ENCODE measurements around the gene DEPDC5. TPM values are rescaled to one million over a fixed set of nuclear protein-coding genes. Genes with fewer than 3 reads are reported as not detected.

The DEPDC5 gene
- total RNA-seq, 1 donor from 2014 or later, result 28.7 TPM

DNA sequence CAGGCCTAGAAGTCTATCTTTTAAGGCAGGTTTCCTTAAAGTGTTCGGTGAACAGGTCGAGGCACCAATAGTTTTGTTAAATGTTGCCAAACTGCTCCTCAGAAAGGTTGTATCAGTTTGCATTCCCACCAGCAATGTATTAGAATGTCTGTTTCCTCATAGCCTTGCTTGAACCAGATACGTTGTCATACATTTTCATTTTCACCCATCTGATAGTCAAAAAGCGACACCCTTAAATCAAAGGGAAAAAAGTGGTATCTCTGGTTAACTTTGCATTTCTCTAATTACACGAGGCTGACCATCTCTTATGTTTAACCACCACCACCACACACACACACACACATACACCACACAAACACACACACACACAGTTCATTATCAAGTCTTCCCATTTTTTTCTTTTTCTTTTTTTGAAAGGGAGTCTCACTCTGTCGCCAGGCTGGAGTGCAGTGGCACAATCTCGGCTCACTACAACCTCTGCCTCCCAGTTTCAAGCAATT, 20.2 kb upstream of the DEPDC5 start:
- H3K27ac ChIP-seq, result no peak overlapping the region
- no peaks in the 10 kb centered on the region for H3K27me3 ChIP-seq
- H3K4me3 ChIP-seq, result no peak overlapping the region
- TF ChIP-seq, protein P1, sequence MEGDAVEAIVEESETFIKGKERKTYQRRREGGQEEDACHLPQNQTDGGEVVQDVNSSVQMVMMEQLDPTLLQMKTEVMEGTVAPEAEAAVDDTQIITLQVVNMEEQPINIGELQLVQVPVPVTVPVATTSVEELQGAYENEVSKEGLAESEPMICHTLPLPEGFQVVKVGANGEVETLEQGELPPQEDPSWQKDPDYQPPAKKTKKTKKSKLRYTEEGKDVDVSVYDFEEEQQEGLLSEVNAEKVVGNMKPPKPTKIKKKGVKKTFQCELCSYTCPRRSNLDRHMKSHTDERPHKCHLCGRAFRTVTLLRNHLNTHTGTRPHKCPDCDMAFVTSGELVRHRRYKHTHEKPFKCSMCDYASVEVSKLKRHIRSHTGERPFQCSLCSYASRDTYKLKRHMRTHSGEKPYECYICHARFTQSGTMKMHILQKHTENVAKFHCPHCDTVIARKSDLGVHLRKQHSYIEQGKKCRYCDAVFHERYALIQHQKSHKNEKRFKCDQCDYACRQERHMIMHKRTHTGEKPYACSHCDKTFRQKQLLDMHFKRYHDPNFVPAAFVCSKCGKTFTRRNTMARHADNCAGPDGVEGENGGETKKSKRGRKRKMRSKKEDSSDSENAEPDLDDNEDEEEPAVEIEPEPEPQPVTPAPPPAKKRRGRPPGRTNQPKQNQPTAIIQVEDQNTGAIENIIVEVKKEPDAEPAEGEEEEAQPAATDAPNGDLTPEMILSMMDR (IDR thresholded peaks at IDR 0.05), result no peak
- TF ChIP-seq POLR2AphosphoS5 (IDR thresholded peaks at IDR 0.05; ENCODE audit: insufficient read depth in 1 of 2, low read depth in 1 of 2) (no peak), POLR2A (IDR thresholded peaks at IDR 0.05) (no peak)
- no peaks in the 10 kb centered on the region for H3K4me1 ChIP-seq
- intact Hi-C loops (cut with DNase I), result no loop called here
- no peak for DNase-seq (ENCODE audit: extremely low spot score in 2 of 2)
- H3K9me3 ChIP-seq, result no peaks in the 10 kb centered on the region
- H3K36me3 ChIP-seq, result peaks cover 0 to 5% of the 10 kb centered on the region in 2 donors

DNA sequence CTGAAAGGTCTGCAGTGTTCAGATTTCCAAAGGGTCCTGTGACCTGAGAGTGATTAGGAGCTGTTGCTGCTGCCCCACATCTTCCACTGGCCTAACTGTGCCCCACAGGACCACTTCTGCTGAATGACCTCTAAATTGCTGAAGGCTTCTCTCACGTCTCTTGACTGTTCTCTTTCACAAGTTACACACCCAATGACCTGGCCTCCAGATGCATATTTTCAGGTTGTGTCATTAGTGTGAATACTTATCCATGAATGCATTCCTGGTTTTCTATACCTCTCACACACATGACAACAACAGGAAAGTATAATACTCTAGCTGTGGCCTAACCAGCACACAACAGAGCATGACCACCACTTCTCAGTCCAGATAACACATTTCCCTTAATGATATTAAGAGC, 19.3 kb upstream of the DEPDC5 start:
- no peak overlapping the region for H3K4me3 ChIP-seq
- no peak overlapping the region for H3K27ac ChIP-seq
- intact Hi-C loops (cut with DNase I), result no loop called here
- no peak for TF ChIP-seq POLR2A (IDR thresholded peaks at IDR 0.05)
- TF ChIP-seq, protein P1 (IDR thresholded peaks at IDR 0.05), result no peak
- no peak for TF ChIP-seq POLR2AphosphoS5 (IDR thresholded peaks at IDR 0.05; ENCODE audit: insufficient read depth in 1 of 2, low read depth in 1 of 2)
- DNase-seq (ENCODE audit: extremely low spot score in 2 of 2), result no peak
- peaks cover 8% of the 10 kb centered on the region for H3K4me1 ChIP-seq
- peaks cover 0 to 5% of the 10 kb centered on the region in 2 donors for H3K36me3 ChIP-seq
- no peaks in the 10 kb centered on the region for H3K27me3 ChIP-seq
- no peaks in the 10 kb centered on the region for H3K9me3 ChIP-seq

DNA sequence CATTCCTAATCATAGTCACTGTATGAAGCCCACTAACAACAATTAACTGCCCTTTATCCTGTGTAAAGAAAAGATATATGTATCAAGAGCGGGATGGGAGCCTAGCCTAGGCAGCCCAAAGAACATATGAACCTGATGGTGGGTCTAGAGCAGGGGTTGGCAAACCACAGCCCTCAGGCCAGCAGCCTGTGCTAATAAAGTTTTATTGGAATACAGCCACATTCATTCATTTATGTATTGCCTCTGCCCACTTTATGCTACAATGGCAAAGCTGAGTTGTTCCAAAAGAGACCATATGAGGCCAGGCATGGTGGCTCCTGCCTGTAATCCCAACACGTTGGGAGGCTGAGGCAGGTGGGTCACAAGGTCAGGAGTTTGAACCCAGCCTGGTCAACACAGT, 17.4 kb upstream of the DEPDC5 start:
- H3K36me3 ChIP-seq, result peaks cover 0 to 5% of the 10 kb centered on the region in 2 donors
- no peak overlapping the region for H3K4me3 ChIP-seq
- intact Hi-C loops (cut with DNase I), result no loop called here
- TF ChIP-seq POLR2AphosphoS5 (IDR thresholded peaks at IDR 0.05; ENCODE audit: insufficient read depth in 1 of 2, low read depth in 1 of 2) (no peak), POLR2A (IDR thresholded peaks at IDR 0.05) (no peak)
- TF ChIP-seq, protein P1 (IDR thresholded peaks at IDR 0.05), result no peak
- no peaks in the 10 kb centered on the region for H3K9me3 ChIP-seq
- H3K27me3 ChIP-seq, result no peaks in the 10 kb centered on the region
- H3K27ac ChIP-seq, result no peak overlapping the region
- no peak for DNase-seq (ENCODE audit: extremely low spot score in 2 of 2)
- peaks cover 8% of the 10 kb centered on the region for H3K4me1 ChIP-seq

DNA sequence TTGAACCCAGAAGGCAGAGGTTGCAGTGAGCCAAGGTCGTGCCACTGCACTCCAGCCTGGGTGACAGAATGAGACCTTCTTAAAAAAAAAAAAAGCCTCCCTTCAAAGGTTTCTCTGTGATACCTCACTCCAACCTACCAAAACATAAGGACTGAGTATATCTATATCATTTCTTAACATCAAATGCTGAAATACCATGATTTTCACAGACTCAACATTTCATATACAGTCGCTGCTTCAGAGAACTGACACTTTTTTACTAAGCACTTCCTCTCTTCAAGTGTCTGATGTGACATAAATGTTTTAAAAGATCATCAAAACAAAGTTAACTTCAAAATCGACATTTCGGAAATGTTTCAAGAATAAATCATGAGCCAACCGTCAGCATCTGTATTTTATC, 15.9 kb upstream of the DEPDC5 start:
- DNase-seq (ENCODE audit: extremely low spot score in 2 of 2), result no peak
- Histone ChIP-seq H3K4me3 (no peak overlapping the region), H3K27ac (no peak overlapping the region), H3K4me1 (peaks cover 8% of the 10 kb centered on the region), H3K9me3 (no peaks in the 10 kb centered on the region), H3K27me3 (no peaks in the 10 kb centered on the region), H3K36me3 (peaks cover 0 to 5% of the 10 kb centered on the region in 2 donors)
- intact Hi-C loops (cut with DNase I), result no loop called here
- no peak for TF ChIP-seq POLR2AphosphoS5 (IDR thresholded peaks at IDR 0.05; ENCODE audit: insufficient read depth in 1 of 2, low read depth in 1 of 2)
- TF ChIP-seq, protein P1 (IDR thresholded peaks at IDR 0.05), result no peak
- TF ChIP-seq POLR2A (IDR thresholded peaks at IDR 0.05), result no peak

DNA sequence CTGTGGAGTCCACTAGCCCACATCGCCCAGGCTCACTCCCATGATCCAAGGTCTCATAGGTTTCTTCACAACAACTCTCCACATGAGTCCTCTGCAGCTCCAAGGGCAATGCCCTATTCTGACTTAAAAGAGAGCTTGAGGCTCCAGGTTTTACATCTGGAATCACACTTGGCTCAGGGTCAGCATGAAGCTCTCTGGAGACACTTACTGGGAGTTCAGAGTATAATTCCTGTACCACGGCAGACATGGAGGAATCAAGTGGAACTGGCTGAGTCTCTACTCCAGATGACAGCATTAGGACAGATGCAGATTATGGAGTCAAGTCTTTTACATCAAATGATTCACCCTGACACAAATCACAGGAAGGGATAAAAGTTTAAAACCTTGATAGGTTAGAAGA, 15.3 kb upstream of the DEPDC5 start:
- intact Hi-C loops (cut with DNase I), result no loop called here
- TF ChIP-seq, protein P1 (IDR thresholded peaks at IDR 0.05), result no peak
- no peak for TF ChIP-seq POLR2AphosphoS5 (IDR thresholded peaks at IDR 0.05; ENCODE audit: insufficient read depth in 1 of 2, low read depth in 1 of 2)
- TF ChIP-seq POLR2A (IDR thresholded peaks at IDR 0.05), result no peak

More for the DNA sequence above, 15.3 kb upstream of the DEPDC5 start:
- H3K4me3 ChIP-seq, result no peak overlapping the region
- peaks cover 0 to 5% of the 10 kb centered on the region in 2 donors for H3K36me3 ChIP-seq
- peaks cover 8% of the 10 kb centered on the region for H3K4me1 ChIP-seq
- H3K9me3 ChIP-seq, result no peaks in the 10 kb centered on the region
- H3K27me3 ChIP-seq, result no peaks in the 10 kb centered on the region
- no peak overlapping the region for H3K27ac ChIP-seq
- no peak for DNase-seq (ENCODE audit: extremely low spot score in 2 of 2)

Data from vagina (tissue), 2 donors.